AG20443 (cell line): Measurements from ENCODE around the gene VGLL2.
"Not testable (repeated sequence)": the region's sequence is repeated elsewhere in the genome, so short reads cannot be mapped to it uniquely, and the experiment has no call there.

Experiments
- DNase-seq: peaks from one replicate; pipeline ENCODE4 v3.0.0; 2012; ENCODE audit warnings: low spot score, mixed read lengths

The VGLL2 gene, protein sequence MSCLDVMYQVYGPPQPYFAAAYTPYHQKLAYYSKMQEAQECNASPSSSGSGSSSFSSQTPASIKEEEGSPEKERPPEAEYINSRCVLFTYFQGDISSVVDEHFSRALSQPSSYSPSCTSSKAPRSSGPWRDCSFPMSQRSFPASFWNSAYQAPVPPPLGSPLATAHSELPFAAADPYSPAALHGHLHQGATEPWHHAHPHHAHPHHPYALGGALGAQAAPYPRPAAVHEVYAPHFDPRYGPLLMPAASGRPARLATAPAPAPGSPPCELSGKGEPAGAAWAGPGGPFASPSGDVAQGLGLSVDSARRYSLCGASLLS

DNA sequence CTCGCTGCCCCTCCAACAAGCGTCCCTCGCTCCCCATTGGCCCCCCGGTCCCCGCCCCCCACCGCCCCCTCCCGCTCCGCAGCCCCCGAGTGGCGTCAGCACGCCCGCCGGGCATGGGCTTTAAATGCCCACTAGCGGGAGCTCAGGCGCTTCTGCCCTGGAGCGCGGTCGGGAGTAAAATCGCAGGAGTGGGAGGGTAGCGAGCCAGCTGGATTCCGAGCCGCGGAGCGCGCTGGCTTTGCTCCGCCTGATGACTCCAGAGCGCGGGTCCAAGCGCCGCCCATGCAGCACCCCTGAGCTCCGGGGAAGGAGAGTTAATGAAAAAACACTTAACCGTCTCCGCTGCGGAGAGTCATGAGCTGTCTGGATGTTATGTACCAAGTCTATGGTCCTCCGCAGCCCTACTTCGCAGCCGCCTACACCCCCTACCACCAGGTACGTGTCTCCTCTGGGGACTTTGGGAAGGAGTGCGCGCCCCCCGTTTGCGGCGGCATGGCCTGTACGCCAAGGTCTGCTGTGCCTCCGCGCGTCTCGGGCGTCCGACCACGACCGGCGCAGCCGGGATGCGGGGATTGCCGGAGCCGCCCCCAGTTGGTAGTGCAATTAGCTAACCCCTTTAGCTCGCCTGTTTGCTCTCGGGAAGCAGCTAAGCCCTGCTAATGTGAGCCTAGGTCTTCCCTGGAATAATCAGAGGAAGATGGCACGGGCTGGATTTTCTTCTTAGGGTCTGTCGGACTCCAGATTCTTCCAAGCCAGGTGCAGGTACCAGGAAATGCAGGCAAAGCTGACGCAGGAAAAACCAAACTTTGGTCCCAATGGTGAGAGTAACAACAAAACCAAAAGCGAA, at the start of gene VGLL2:
VGLL2 (plus strand) TSS at position 149 of the 847 bp plus-strand sequence; CDS start at position 355, 206 bp downstream.
- peak; percentile 80 for DNase-seq

DNA sequence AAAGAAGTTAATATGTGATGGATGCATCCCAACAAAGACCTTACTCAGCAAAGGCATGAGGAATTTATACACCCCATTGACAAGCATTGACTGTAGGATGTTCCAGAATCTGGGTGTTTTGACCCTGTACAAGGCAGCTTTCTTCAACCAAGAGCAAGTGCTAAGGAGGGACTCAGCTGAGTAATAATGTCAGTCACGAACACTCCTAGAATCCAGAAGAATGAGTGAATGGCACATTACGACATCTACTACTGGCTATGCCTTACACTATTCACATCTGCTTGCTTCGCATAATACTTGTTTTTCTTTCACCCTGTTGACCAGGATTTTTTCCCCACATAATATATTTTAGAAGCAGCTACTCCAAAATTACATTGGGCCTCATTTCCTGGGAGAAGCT, 42.5 kb upstream of the VGLL2 start:
- DNase-seq, result no peak

DNA sequence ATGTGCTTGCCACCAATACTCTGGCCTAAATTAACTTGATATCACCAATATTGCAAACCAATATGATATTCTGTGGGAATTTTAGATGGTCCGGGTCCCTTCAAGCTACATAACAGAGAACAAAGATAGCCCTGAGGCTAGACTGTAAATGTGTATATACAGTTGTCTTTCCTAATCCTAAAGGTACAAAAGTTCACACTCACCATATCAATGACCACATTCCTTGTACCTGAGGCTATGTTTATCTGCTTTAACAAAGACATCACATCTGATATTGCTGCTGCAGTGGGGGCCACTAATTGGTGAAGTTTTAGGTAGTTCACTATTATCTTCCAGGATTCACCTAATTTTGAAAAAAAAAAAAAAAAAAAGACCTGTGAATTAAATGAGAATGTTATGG, 38.6 kb upstream of the VGLL2 start:
- no peak for DNase-seq

DNA sequence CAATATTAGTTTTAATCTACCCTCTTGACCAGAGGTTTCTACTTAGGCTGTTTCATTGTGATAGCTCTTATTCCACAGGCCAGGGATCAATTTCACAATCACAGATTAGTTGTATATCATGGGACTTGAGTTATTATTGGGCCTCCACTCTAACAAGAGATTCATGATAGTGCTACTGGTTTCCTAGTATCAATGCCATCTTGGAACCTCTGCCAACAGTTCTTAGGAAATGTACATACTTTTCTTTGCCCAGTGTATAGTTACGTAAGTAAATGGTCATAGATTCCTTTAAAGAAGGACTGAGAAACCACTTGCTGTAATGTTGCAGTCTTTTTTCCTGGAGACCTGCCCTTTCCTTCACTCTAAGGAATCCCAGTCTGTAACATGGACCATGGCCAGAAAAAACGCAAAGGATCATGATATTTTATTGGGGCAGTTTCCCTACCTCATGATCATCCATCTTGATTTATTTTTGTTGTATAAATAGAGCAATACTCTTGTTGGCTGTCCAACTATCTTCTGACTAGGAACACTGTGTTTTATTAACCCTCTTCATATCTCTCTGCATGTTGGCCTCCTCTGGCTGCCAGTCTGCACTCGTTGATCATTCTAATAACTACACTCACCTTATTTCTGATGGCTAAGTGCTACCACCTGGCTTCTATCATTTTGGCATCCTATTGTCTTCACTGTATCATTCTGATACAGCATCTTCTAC, 38.0 kb upstream of the VGLL2 start:
- no peak for DNase-seq

DNA sequence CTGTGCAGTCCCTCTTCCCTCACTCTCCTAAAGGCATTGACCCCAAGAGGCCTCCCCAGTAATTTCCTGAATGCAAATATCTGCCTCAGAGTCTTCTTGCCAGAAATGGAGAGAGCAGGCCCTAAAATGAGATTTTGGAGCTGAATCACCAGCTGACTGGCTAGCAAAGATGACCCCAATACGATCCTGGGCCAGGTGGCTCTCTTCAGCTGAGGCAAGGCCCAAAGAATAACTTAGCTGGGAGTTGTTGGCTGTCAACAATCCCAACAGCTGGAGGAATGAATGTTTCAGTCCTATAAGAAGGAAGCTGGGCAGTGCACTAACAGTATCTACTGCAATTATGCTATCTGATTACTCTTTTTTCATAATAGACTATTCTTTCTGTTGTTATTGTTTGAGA, 37.2 kb upstream of the VGLL2 start:
- DNase-seq, result no peak

DNA sequence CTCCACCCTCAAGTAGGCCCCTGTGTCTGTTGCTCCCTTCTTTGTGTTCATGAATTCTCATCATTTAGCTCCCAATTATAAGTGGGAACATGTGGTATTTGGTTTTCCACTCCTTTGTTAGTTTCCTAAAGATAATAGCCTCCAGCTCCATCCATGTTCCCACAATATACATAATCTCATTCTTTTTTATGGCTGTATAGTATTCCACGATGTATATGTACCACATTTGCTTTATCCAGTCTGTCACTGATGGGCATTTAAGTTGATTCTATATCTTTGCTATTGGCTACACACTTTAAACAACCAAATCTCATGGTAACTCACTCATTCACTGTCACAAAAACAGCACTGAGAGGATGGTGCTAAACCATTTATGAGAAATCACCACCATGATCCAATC, 35.5 kb upstream of the VGLL2 start:
- no peak for DNase-seq

DNA sequence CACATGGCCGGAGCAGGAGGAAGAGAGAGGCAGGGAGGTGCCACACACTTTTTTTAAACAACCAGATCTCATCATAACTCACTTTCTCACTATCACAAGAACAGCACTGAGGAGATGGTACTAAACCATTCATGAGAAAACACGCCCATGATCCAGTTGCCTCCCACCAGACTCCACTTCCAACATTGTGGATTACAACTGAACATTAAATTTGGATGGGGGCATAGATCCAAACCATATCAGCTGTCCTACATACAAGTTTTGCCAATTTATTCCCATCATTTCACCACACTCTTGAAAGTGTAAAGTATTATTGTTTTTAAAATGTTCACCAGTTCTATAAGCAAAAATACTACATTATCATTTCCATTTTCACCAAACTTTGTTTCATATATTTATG, 33.9 kb upstream of the VGLL2 start:
- no peak for DNase-seq

DNA sequence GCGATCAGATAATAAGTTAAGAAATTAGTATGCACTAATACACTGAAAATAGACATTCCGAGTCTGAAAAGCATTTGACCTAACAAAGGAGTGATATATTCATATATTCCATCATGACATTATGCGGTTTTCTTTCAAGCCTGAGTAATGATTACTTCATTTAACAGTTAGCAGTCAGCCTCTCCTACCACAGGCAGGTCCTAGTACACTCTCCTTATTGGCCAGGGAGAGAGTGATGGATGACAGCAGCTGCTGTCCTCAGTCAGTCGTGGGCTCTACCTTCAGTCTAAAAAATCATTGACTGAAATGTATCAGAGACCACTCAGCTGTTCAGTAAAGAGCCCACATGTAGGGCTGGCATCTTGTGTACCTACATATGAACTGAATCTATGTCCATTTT, 33.2 kb upstream of the VGLL2 start:
- DNase-seq, result no peak

DNA sequence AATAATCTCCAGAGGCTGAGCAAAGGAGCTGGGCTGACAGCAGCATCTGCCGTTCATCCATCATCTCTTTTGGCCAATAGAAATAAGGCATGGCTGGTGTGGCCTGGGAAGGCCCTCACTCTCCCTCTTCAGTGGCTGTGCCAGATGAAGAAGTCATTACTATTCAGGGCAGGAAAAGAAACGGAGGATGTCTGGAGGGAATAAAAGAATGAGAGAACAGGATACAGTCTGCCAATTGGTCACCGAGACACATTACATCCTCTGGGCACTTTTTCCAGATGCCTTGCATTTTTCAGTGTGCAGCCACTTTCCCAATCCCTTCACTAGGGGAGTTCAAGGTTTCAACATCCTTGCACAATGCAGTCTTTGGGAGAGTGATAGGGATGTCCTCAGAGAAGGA, 32.2 kb upstream of the VGLL2 start:
- peak; percentile 19 for DNase-seq

DNA sequence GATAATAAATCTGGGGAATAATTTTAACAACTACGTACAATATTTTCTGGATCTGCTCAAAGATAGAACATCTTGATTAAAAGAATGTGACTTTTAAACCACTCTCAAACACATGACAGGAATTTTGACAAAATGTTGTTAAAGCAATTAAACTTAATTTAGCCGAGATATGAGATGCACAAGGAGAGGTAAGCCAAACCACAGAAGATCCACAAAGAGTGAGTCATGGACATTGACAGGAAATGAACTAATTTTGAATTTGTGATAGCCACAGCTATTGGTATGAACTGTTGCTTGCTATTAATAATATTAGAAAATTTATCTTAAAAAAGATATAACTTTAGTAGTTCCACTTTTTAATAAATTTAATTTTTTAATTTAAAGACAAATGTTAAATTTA, 27.8 kb upstream of the VGLL2 start:
- DNase-seq, result no peak

DNA sequence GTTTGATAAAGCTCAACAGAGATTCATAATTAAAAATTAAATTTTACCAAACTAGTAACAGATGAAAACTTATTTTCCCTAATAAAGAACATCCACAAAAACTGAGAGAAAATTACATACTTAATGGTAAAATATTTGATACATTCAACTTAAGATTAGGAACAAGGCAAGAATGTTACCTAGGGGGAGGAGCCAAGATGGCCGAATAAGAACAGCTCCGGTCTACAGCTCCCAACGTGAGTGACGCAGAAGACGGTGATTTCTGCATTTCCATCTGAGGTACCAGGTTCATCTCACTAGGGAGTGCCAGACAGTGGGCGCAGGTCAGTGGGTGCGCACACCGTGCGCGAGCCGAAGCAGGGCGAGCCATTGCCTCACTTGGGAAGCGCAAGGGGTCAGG, 20.8 kb upstream of the VGLL2 start:
- not testable (repeated sequence) for DNase-seq

DNA sequence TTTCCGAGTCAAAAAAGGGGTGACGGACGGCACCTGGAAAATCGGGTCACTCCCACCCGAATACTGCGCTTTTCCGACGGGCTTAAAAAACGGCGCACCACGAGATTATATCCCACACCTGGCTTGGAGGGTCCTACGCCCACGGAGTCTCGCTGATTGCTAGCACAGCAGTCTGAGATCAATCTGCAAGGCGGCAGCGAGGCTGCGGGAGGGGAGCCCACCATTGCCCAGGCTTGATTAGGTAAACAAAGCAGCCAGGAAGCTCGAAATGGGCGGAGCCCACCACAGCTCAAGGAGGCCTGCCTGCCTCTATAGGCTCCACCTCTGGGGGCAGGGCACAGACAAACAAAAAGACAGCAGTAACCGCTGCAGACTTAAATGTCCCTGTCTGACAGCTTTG, 20.4 kb upstream of the VGLL2 start:
- DNase-seq, result not testable (repeated sequence)

DNA sequence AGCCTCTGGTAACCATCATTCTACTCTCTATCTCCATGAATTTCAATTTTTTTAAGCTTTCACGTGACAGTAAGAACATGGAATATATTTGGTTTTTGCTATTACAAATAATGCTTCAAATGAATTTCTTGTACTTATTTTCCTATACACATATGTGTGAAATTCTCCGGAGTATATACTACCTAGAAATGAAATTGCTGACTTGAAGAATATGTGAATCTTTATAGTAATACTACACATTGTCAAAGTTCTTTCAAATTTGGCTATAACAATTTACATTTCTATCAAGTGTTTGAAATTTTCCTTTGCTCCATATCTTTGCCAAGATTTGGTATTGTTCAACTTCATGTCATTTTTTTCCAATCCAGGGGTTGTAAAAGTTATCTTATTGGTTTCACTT, 11.6 kb upstream of the VGLL2 start:
- no peak for DNase-seq

DNA sequence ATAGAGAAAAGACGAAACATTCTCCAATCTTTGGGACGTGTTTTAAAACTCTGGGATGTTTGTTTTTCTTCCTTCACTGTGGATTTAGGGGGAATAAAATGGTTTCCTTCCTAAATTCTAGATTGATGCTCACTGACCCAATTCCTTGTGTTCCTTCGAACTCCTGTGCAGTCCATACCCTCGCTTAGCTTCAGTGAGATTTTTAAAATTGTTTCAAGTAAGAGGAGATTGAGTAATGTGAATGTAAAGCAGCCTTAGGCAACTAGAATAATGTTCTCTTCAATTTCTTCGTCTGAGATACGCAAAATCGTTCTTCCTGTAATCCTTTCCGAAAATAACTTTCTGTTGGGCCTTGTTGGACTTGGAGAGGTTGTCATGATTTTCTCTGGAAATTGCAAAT, 2.6 kb upstream of the VGLL2 start:
- DNase-seq, result no peak

DNA sequence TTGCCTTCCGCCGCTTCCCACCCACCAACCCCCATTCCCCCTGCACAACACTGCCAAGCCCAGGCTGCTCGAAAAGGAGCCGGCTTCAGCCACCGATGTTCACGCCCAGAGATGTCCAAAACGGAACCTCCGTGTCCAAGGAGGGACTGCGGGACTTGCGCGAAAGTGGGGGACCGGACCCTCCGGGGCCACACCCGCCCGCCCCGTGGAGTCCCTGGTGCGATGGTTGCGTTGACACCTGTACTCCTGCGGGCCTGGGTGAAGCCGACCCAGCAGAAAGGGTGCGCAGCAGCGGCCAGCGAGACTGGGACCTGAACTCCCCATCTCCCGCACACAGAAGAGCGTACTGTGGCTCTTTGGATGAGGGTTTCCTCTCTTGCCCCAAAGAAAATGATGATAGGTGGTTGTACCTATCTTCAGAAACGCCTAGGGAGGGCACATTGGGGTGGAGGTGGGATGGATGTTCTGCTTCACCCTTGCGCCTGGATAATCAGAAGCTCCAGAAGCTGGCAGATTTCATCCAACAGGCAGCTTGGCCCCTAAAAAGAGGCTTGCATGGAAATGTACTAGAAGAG, 1.9 kb upstream of the VGLL2 start:
- DNase-seq, result no peak

DNA sequence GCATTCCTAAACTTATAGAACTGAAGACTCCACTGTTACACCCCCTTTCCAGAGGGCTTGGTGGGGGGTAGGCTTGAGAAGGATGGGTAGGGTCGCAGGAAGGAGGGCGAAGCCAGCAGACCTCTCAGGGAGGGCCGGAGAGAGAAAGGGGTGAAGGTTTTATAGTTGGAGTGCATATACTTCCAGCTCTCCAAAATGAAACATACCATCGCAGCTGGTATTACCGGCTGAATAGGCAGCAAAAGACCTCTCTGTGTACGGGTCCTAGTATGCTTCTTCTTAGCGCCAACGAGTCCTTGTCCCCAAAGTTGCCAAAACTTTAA, 1.0 kb upstream of the VGLL2 start:
- DNase-seq, result peak; percentile 30

DNA sequence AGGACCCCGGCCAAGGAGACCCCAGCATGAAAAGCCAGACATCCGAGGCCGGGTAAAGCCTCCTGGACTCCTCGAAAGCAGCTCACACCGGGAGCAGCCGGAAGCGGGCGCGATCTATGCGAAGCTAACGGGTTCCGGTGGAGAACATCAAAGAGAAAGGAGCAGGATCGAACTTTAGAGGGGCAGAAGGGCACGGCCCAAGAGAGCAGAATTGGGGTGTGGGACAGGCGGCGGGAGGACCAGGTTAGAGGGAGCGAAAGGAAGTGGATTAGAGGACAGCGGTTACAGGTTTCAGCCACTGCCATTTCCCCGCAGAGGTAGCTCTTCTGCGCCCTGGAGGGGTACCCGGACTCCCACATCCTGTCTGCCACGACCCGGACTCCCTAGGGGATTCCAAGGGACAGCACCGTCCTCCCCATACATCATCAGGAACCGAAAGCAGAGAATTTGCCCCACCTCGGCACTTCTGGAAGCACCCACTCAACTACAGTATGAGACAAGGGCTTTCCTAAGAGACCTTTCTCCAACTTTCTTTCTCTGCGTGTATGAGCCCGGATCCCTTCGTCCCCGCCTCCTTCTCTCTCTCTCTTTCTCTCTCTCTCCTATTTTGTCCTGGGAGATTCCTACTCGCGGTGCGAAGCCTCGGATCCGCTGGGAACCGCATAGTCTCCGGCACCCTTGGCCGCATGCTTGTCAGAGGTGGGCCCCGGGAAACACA, 507 bp upstream of the VGLL2 start:
- DNase-seq, result peak; percentile 27

DNA sequence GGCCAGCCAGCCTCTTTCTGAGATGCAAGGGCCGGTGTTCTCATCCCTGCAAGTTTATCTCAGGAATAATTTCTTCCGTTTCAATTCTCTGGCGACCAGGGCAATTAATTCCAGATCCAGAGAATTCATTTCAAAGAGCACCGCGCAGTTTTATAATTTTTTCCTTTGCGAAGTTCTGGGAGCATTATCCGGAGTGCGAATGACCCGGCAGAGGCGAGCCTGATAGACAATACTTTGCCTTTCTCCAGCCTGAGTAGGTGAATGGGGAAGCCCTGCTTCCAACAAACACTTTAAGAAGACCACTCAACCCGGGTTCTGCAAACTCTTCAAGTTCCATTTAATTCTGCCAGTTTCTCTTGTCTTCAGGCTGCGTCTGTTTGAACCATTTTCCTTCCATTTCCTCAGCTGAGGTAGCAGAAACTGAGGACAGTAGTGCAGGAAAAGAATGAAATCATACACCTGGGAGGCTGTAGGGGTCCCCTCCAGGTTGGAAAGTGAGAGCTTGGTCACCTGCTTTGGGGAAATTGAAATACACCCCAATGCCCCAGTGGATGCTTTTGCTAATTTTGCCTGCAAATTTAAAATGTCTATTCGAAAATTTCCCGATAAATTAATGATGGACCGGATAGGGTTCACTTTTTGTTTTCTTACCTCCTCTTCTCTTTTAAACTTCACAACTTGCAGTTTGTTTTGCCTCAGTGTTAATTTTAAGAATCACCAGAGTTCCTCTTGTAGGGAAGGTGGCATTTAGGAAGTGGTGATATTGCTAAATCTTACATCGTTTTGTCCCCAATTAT, 1.1 kb downstream of the VGLL2 start:
- no peak for DNase-seq

DNA sequence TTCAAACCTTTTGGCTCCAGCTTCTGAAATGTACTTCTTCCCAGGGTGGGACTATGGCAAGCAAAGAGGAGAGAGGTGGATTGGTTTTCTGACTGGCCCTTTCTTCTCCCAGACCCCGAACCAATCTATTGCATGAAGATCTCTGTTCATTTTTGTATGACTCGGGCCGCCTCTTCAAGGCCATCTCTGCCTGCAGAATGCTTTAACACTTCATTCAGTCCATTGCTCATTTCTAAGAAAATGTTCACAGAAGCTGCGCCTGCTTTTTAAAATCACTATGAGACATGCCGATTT, 1.6 kb downstream of the VGLL2 start:
- no peak for DNase-seq

DNA sequence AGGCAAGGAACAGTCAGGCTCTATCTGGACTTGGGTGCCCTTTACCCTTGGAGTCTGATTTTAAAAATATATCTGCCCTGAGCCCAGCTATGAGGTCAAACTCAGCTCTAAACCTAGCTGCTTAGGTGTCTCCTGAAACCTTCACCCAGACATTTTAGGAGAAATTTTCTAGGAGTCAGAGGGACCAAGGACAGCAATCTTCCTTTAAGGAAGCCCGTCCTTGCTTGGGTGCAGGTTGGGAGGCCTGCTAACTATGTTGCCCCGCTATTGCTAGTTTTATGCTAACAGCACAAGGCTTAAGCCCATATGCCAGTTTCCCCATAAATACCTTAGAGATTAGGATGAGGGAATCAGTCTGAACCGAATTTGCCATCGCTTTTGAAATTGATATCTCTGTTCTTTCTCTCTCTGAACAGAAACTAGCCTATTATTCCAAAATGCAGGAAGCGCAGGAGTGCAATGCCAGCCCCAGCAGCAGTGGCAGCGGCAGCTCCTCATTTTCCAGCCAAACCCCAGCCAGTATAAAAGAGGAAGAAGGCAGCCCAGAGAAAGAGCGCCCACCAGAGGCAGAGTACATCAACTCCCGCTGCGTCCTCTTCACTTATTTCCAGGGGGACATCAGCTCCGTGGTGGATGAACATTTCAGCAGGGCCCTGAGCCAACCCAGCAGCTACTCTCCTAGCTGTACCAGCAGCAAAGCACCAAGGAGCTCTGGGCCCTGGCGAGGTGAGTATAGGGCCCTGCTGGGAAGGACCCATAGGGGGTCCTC, 2.6 kb downstream of the VGLL2 start:
- no peak for DNase-seq

DNA sequence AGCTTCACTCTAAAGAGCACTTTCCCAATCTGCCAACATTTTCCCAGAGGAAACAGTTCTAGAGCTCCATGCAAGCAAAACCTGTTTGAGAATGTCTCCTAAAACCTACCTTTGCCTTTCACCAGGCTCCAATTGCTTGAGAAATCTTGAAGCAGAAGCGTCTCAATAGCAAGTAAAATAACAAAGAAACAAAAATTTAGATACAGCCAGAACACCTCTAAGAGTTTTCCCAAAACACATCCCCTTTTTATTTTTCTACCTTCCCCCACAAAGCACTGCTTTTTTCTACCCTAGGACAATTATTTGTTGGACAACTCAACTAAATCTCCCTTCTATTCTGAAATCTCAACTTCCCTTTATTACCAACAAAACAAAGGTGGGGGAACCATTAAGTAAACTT, 3.6 kb downstream of the VGLL2 start:
- no peak for DNase-seq
